ENCODE results near the gene AP3S1. TPM values are rescaled to one million over a fixed set of nuclear protein-coding genes. Genes with fewer than 3 reads are reported as not detected.

AP3S1 gene
- polyA plus RNA-seq, 1 donor = 85.6 TPM

- DNase-seq (ENCODE audit: low read depth) = no peak
These were observed 94.3 kb downstream of the AP3S1 start for GRCh38 chr5:115936031-115936430.

GRCh38 chr5:115939059-115939458, 97.3 kb downstream of the AP3S1 start:
- DNase-seq (ENCODE audit: low read depth) = no peak

- DNase-seq (ENCODE audit: low read depth) = peak; percentile 78
These were observed 98.5 kb downstream of the AP3S1 start for GRCh38 chr5:115940080-115940810.

- DNase-seq (ENCODE audit: low read depth) = peak; percentile 62
These were observed 99.4 kb downstream of the AP3S1 start for GRCh38 chr5:115941051-115941675.

GRCh38 chr5:115944501-115944900, 102.8 kb downstream of the AP3S1 start:
- DNase-seq (ENCODE audit: low read depth) = no peak

- no peak for DNase-seq (ENCODE audit: low read depth)
These were observed 104.9 kb downstream of the AP3S1 start for GRCh38 chr5:115946655-115947054.

GRCh38 chr5:115947260-115947659, 105.5 kb downstream of the AP3S1 start:
- DNase-seq (ENCODE audit: low read depth) = no peak

GRCh38 chr5:115948091-115948534, 106.4 kb downstream of the AP3S1 start:
- DNase-seq (ENCODE audit: low read depth) = peak; percentile 58

GRCh38 chr5:115949096-115949495, 107.4 kb downstream of the AP3S1 start:
- DNase-seq (ENCODE audit: low read depth) = no peak

- DNase-seq (ENCODE audit: low read depth) = no peak
These were observed 110.9 kb downstream of the AP3S1 start for GRCh38 chr5:115952588-115952987.

GRCh38 chr5:115954144-115954543, 112.4 kb downstream of the AP3S1 start:
- DNase-seq (ENCODE audit: low read depth) = no peak

- DNase-seq (ENCODE audit: low read depth) = no peak
These were observed 115.2 kb downstream of the AP3S1 start for GRCh38 chr5:115956957-115957356.

GRCh38 chr5:115961381-115962238, 119.9 kb downstream of the AP3S1 start:
- no peak for DNase-seq (ENCODE audit: low read depth)

GRCh38 chr5:115962239-115962564, 120.5 kb downstream of the AP3S1 start, which contains the start of gene LVRN:
TSS of gene LVRN (plus strand) at chr5:115962475. CDS start at chr5:115962618, 143 bp downstream.
- no peak for DNase-seq (ENCODE audit: low read depth)

GRCh38 chr5:115962565-115963402, 121.0 kb downstream of the AP3S1 start:
- DNase-seq (ENCODE audit: low read depth) = no peak

- no peak for DNase-seq (ENCODE audit: low read depth)
These were observed 121.8 kb downstream of the AP3S1 start for GRCh38 chr5:115963566-115963965.

Other genes with a start within 250 kb of the AP3S1 start
- 5.4 TPM for gene TICAM2, start 239.5 kb upstream of the AP3S1 start, polyA plus RNA-seq (ENCODE audit: insufficient read length)
- gene TMED7, start 215.9 kb upstream of the AP3S1 start, polyA plus RNA-seq (ENCODE audit: insufficient read length) = 58.9 TPM
- 15.6 TPM for gene CDO1, start 25.3 kb upstream of the AP3S1 start, polyA plus RNA-seq (ENCODE audit: insufficient read length)
- gene ATG12, start 370 bp upstream of the AP3S1 start, polyA plus RNA-seq (ENCODE audit: insufficient read length) = 60.1 TPM
- gene LVRN, start 120.5 kb downstream of the AP3S1 start, polyA plus RNA-seq (ENCODE audit: insufficient read length) = 3.3 TPM
- not detected for gene ARL14EPL, start 190.5 kb downstream of the AP3S1 start, polyA plus RNA-seq (ENCODE audit: insufficient read length)
- 27.0 TPM for gene COMMD10, start 243.1 kb downstream of the AP3S1 start, polyA plus RNA-seq (ENCODE audit: insufficient read length)

Measured in forelimb muscle (tissue), 1 donor.